Aorta (tissue), 5 donors: ENCODE data around the gene TLE4. TPM values are rescaled to one million over a fixed set of nuclear protein-coding genes. Genes with fewer than 3 reads are reported as not detected.

Experiments used
- ATAC-seq: fragments of 200-7000 bp; cut with Tn5 transposase; one replicate; pipeline ENCODE4 v1.9.1; 2022; ENCODE audit warnings: moderate library complexity; ENCODE audit not compliant: low FRiP score
- DNase-seq, 2 donors: peaks; one replicate each; pipeline ENCODE4 v3.0.0-alpha.2; 2020
- H3K27ac ChIP-seq, 2 donors: one replicate each; pipeline ENCODE4 v1.5.1; 2013; ENCODE audit warnings: low read length in 2 of 2, mild to moderate bottlenecking in 2 of 2, moderate library complexity in 2 of 2, control low read depth in 1 of 2, inconsistent platforms in 1 of 2, low read depth in 1 of 2
- H3K27me3 ChIP-seq, 2 donors: one replicate each; pipeline ENCODE4 v1.6.1; 2013; ENCODE audit warnings: control low read depth in 1 of 2, low read length in 1 of 2, mild to moderate bottlenecking in 1 of 2, moderate library complexity in 1 of 2; ENCODE audit not compliant: insufficient read depth in 2 of 2, control insufficient read depth in 1 of 2
- H3K36me3 ChIP-seq, 2 donors: one replicate each; pipeline ENCODE4 v1.6.1; 2013; ENCODE audit warnings: control low read depth in 1 of 2, low read length in 1 of 2, mild to moderate bottlenecking in 1 of 2; ENCODE audit not compliant: insufficient read depth in 2 of 2, control insufficient read depth in 1 of 2
- H3K4me1 ChIP-seq, 2 donors: one replicate each; pipeline ENCODE4 v1.6.1; 2013; ENCODE audit warnings: low read length in 2 of 2, control low read depth in 1 of 2, mild to moderate bottlenecking in 1 of 2, moderate library complexity in 1 of 2; ENCODE audit not compliant: insufficient read depth in 2 of 2, control insufficient read depth in 1 of 2
- H3K4me3 ChIP-seq, 2 donors: one replicate each; pipeline ENCODE4 v1.5.1; 2013; ENCODE audit warnings: low read length in 2 of 2, control low read depth in 1 of 2, mild to moderate bottlenecking in 1 of 2
- H3K9me3 ChIP-seq: one replicate; pipeline ENCODE4 v1.6.1; 2013; ENCODE audit warnings: mild to moderate bottlenecking, low read length; ENCODE audit not compliant: control insufficient read depth
- WGBS, 2 donors: extraction: QIAGEN DNeasy Blood & Tissue Kit; methylation state at CpG; one replicate each; pipeline ENCODE4 v1.1.7; 2013; 5-methylcytosine and 5-hydroxymethylcytosine counted together
- intact Hi-C, 2 donors: fragments of 100-400 bp; cut with DNase I; formaldehyde crosslinking; loops; one replicate each; pipeline versions ENCODE4 v1.14.2 to v1.15.0; 2022
- polyA plus RNA-seq, 2 donors: library from polyadenylated mRNA; stranded (reverse); fragments of 200-250 nt; gene quantifications; one replicate each; pipeline ENCODE4 v1.2.3, GENCODE V29; 2013
- total RNA-seq, 2 donors: library from RNA; stranded (reverse); fragmentation: NEBNext Ultra II Directional; extraction: Animal tissue kit (Norgen Biotek cat#: 25700); gene quantifications; one replicate each; pipeline ENCODE4 v1.2.1, GENCODE V29; 2021
- donor health status: healthy with polysubstance abuse.
- donor health status: Bipolar disorder and iron deficiency.
- donor health status: DM: no; HTN: no; CAD: no.
- donor health status: DM: no; HTN: no; CAD: no.
- donor health status: DM: yes; HTN: yes; CAD: no.

TLE4 gene
- total and polyA plus RNA-seq, 4 donors: 6.0 to 38.3 (median 22.3) TPM

DNA sequence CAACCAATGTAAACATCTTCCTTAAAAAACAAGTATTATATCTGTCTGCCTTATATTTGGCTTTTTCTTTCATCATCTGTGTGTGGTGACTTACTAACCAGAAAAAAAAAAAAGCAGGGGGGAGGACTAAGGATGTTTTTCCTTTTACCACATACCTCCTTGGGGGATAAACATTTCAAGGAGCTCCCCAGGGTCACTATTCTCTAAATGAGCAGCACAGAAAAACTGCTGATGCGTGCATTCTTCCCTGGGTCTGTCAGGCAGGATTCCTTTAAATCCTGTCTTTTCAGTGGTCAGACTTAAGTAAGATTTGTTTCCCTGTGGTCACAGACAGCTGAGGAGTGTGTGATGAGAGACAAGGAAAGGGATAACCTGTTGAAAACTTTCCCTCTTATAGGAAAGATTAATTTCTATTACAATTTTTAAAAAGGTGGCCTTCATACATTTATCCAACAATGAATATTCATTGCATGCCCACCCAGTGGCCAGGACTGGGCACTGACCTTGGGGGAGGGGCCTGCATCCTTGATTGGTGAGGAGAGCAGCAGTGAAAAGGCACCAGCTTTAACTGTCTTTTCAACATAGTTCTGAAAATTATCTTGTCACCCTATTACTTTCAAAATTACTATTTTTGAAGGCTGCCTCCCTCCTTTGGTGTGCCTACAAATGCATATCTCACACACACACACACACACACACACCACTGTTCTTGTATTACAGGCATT, 123.1 kb downstream of the TLE4 start:
- Histone ChIP-seq H3K27me3 (no peaks in the 10 kb centered on the region), H3K4me3 (no peak overlapping the region), H3K36me3 (no peaks in the 10 kb centered on the region), H3K9me3 (no peaks in the 10 kb centered on the region), H3K4me1 (no peaks in the 10 kb centered on the region), H3K27ac (no peak overlapping the region)
- DNase-seq: no peak
- no peak for ATAC-seq
- intact Hi-C loops: no loop called here
- WGBS, 2 donors: 90 to 91% methylated on average over 1 of the region's 1 CpG

DNA sequence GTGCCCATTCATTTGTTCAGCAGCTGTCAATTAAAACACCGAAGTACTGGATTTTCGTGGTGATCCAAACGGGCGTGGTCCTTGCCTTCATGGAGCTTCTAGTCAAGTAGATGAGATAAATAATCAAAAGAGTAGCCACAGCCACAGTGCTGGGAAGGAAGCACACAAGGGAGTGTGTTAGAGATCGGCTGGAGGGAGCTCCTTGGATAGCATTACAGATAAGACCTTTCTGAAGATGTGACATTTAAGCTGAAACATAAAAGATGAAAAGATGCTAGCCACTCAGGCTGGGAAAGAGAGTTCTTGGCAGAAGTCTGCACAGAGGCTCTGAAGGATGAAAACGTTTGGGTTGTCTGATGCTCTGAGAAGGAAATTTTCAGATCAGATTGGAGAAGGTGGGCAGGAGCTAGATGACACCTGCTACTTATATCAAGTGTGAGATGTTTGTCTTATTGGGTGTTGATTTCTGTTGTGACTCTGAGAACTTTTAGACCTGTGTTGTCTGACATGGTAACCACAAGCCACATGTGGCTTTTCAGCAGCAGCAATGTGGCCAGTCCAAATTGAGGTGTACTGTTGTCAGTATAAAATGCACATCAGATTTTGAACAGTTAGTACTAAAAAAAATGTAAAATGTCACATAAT, 123.9 kb downstream of the TLE4 start:
- 92 to 93% methylated on average over 6 of the region's 6 CpGs for WGBS, 2 donors
- Histone ChIP-seq H3K4me3 (no peak overlapping the region), H3K4me1 (no peaks in the 10 kb centered on the region), H3K27me3 (no peaks in the 10 kb centered on the region), H3K36me3 (no peaks in the 10 kb centered on the region), H3K27ac (no peak overlapping the region), H3K9me3 (no peaks in the 10 kb centered on the region)
- ATAC-seq (no peak), DNase-seq (no peak)
- intact Hi-C loops: no loop called here

DNA sequence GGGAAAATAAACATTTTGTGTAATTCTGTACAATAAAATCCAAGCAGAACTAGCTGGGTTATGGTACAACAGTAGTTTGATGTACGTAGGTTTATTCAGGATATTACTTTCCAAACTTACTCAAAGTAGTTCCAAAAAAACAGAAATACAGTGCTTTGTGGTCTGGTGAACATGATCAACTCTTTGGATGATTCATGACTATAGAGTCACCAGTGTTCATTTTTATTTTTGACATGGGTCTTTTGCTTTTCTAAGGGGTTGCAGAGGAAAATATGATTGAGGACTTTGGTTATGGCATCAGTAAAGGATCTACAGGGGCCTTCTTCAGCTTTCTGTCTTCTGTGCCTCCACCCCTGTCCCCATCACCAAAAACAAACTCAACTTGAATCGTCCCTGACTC, 127.2 kb downstream of the TLE4 start:
- intact Hi-C loops: no loop called here
- no peaks in the 10 kb centered on the region for H3K27me3 ChIP-seq
- H3K36me3 ChIP-seq: no peaks in the 10 kb centered on the region
- ATAC-seq (no peak), DNase-seq (no peak)
- peaks cover 0 to 1% of the 10 kb centered on the region in 2 donors for H3K4me1 ChIP-seq
- no peaks in the 10 kb centered on the region for H3K9me3 ChIP-seq
- H3K4me3 ChIP-seq: no peak overlapping the region
- no peak overlapping the region for H3K27ac ChIP-seq
- WGBS, 2 donors: 91 to 95% methylated on average over 2 of the region's 2 CpGs

DNA sequence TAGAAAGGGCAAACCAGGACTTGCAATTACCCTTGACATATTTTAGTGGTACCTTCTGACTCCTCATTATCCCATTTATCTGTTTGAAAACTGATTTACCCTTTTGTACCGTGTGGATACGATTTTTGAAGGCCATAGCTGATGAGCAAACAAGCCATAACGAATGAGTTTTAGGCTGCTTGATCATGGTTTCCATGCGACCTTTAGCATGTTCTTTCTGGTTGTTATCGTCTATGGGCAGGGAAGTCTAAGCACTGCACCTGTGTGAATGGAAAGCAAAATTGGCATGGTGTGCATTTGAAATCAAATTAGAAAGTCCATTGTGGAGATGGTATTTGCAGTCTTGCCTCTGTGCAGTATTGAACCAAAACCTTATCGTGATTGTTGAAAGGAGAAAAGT, 127.7 kb downstream of the TLE4 start:
- ATAC-seq (no peak), DNase-seq (no peak)
- no peaks in the 10 kb centered on the region for H3K9me3 ChIP-seq
- no peaks in the 10 kb centered on the region for H3K36me3 ChIP-seq
- H3K27ac ChIP-seq: no peak overlapping the region
- intact Hi-C loops: no loop called here
- no peaks in the 10 kb centered on the region for H3K27me3 ChIP-seq
- H3K4me1 ChIP-seq: peaks cover 0 to 1% of the 10 kb centered on the region in 2 donors
- WGBS, 2 donors: 97 to 99% methylated on average over 6 of the region's 6 CpGs
- H3K4me3 ChIP-seq: no peak overlapping the region

DNA sequence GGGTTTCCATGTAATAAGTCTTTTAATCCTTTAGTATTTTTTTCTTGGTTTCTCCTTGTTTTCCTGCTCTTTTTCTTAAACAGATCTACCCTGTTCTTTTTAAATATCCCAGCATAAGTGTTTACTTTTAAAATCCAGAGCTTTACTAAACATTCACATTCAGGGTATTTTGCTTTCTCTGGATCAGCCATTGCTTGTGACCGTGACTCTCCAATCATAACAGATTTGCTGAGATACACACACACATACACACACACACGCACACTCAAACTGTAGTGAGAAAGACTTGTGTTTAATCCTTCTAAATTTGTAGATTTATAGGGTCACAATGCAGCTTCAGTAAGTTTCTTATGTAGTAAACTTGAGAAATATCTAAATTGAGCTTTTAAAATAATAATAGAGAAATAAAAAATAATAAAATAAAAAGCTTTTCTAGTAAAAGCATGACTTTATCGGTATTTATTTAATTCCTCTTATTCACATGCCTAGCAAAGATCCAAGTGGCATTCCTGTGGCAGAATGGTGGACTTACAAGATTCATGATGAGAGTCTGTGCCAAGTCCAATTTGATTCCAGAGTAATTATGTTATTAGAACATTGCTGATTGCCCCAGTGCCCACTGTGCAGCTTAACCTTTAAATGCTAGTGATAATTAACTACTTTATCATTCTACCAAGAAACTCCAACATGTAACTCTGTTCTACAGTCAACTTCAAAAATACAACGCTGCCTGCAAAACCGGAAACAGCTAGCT, 129.0 kb downstream of the TLE4 start:
- H3K4me3 ChIP-seq: no peak overlapping the region
- no peak overlapping the region for H3K27ac ChIP-seq
- no peak for DNase-seq
- ATAC-seq: no peak
- H3K9me3 ChIP-seq: no peaks in the 10 kb centered on the region
- H3K27me3 ChIP-seq: no peaks in the 10 kb centered on the region
- H3K4me1 ChIP-seq: peaks cover 0 to 1% of the 10 kb centered on the region in 2 donors
- intact Hi-C loops: no loop called here
- WGBS, 2 donors: 5 to 15% methylated on average over 5 of the region's 5 CpGs
- no peaks in the 10 kb centered on the region for H3K36me3 ChIP-seq

DNA sequence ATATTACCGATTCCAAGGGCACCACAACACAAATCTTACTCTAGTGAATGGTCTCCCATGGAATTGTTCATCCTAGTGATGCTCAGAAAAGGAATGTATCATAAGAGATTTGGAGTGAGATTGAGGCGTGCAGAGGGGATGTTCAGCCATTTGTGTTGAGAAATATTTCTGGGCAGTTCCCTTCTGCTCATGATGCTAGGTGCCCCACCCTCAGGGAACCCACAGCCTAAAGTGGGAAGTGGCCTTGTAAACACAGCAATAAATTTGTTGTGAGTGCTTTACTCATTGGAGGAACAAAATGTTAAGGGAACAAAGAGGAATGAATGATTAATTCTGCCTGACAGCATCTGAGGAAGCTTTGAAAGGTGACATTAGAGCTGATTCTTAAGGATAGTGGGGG, 129.9 kb downstream of the TLE4 start:
- H3K9me3 ChIP-seq: no peaks in the 10 kb centered on the region
- no peak overlapping the region for H3K4me3 ChIP-seq
- WGBS, 2 donors: 96 to 99% methylated on average over 2 of the region's 2 CpGs
- H3K4me1 ChIP-seq: peaks cover 0 to 1% of the 10 kb centered on the region in 2 donors
- DNase-seq: peak in 1 of 2 donors; percentile 60
- H3K27me3 ChIP-seq: no peaks in the 10 kb centered on the region
- no peaks in the 10 kb centered on the region for H3K36me3 ChIP-seq
- ATAC-seq: peak; percentile 36
- H3K27ac ChIP-seq: no peak overlapping the region
- intact Hi-C loops: no loop called here

DNA sequence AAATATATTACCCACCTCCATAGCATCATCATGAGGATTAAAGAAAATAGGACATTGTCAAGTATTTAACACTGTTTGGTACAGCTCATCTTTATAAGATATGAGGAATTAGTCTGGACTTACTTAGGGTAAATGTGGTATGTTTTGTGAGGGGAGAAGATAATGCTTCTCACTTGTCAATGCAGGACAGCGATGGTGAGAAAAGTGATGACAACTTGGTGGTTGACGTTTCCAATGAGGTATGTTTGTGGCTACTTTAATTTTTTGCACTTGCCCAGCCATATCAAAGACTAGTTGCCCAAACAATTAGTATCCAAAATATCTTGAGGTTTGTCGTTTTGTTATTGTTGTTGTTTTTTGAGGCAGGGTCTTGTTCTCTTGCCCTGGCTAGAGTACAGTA, 133.9 kb downstream of the TLE4 start:
- DNase-seq (no peak), ATAC-seq (no peak)
- H3K36me3 ChIP-seq: peaks cover 0 to 3% of the 10 kb centered on the region in 2 donors

DNA sequence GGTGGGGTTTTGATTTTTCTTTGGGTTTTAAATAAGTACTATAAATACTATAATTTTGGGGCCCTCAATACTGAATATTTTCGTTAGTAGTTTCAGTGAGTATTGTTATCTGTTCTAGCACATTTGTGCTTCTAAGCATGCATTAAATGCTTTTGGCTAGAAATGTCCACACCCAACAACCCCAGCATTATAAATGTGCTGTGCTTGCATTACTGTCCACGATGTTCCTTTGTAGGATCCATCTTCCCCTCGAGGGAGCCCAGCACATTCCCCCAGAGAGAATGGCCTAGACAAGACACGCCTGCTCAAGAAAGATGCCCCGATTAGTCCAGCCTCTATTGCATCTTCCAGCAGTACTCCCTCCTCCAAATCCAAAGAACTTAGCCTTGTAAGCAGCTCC, 134.7 kb downstream of the TLE4 start:
- no peak overlapping the region for H3K4me3 ChIP-seq
- no peaks in the 10 kb centered on the region for H3K9me3 ChIP-seq
- H3K27ac ChIP-seq: no peak overlapping the region
- no peaks in the 10 kb centered on the region for H3K4me1 ChIP-seq
- ATAC-seq (no peak), DNase-seq (no peak)
- intact Hi-C loops: no loop called here
- peaks cover 0 to 5% of the 10 kb centered on the region in 2 donors for H3K36me3 ChIP-seq
- no peaks in the 10 kb centered on the region for H3K27me3 ChIP-seq
- 92 to 93% methylated on average over 5 of the region's 5 CpGs for WGBS, 2 donors

More for the DNA sequence above, 133.9 kb downstream of the TLE4 start:
- Histone ChIP-seq H3K27ac (no peak overlapping the region), H3K27me3 (no peaks in the 10 kb centered on the region), H3K4me1 (peaks cover 0 to 1% of the 10 kb centered on the region in 2 donors), H3K4me3 (no peak overlapping the region), H3K9me3 (no peaks in the 10 kb centered on the region)
- WGBS, 2 donors: 97% methylated on average over 3 of the region's 3 CpGs
- intact Hi-C loops: no loop called here
